C4-2B (cell line): Measurements from ENCODE around the gene STKLD1.

Source experiments
- ZFX ChIP-seq: fragments of 450-650 bp; IDR thresholded peaks from 2 replicates; pipeline ENCODE4 v1.6.1; 2017
- TF ChIP-seq, protein P1 (sequence below): fragments of 450-650 bp; conservative IDR thresholded peaks from 2 replicates; pipeline ENCODE4 v1.5.1; 2017; ENCODE audit warnings: mild to moderate bottlenecking

DNA sequence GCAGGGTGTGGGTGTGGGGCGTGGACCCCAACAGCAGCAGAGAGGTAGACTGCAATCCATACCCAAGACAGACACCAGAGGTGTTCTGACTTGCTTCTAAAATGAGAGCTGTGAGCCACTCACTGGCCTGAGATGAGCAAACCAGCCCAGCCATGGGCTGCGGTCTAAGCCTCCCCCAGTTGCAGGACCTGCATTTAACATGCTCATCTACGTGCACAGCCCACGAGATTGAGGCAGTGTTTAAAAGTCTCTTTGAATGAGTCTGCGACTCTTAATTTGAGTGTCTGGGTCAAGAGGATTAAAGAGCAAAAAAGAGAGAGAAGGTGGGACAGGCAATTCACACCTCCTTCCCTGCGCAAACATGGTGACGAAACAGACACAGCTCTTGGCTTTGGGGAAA, 6.2 kb upstream of the STKLD1 start:
- TF ChIP-seq, protein P1, sequence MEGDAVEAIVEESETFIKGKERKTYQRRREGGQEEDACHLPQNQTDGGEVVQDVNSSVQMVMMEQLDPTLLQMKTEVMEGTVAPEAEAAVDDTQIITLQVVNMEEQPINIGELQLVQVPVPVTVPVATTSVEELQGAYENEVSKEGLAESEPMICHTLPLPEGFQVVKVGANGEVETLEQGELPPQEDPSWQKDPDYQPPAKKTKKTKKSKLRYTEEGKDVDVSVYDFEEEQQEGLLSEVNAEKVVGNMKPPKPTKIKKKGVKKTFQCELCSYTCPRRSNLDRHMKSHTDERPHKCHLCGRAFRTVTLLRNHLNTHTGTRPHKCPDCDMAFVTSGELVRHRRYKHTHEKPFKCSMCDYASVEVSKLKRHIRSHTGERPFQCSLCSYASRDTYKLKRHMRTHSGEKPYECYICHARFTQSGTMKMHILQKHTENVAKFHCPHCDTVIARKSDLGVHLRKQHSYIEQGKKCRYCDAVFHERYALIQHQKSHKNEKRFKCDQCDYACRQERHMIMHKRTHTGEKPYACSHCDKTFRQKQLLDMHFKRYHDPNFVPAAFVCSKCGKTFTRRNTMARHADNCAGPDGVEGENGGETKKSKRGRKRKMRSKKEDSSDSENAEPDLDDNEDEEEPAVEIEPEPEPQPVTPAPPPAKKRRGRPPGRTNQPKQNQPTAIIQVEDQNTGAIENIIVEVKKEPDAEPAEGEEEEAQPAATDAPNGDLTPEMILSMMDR, result no peak
- no peak for TF ChIP-seq ZFX
